Activated CD4-positive, alpha-beta T cell treated with anti-CD3 and anti-CD28 coated beads, Interleukin-2, amount 10 ng/mL, durations not matched to agents 7 days and 5 days (primary cell): ENCODE results near the gene RFTN1. TPM values are rescaled to one million over a fixed set of nuclear protein-coding genes. Genes with fewer than 3 reads are reported as not detected.

Experiments used
- CTCF ChIA-PET: fragments of 350-600 bp; sonication (Branson Sonifier 250); formaldehyde crosslinking; loops from one replicate; lab custom pipeline; 2021; ENCODE audit warnings: antibody characterized with exemption; lab: Charles Lee
- POLR2A ChIA-PET: fragments of 350-600 bp; sonication (Branson Sonifier 250); formaldehyde crosslinking; loops from one replicate; lab custom pipeline; 2021; ENCODE audit warnings: antibody characterized with exemption; lab: Charles Lee
- DNase-seq: peaks from one replicate; pipeline ENCODE4 v3.0.0-alpha.2; 2020
- H3K27ac Mint-ChIP-seq: one replicate; pipeline ENCODE4 v1.8.0; 2021; ENCODE audit warnings: mild to moderate bottlenecking, moderate library complexity, mixed read lengths
- H3K27me3 Mint-ChIP-seq: one replicate; pipeline ENCODE4 v1.8.0; 2021; ENCODE audit warnings: mixed read lengths
- H3K36me3 Mint-ChIP-seq: one replicate; pipeline ENCODE4 v1.8.0; 2021; ENCODE audit warnings: low read depth, mixed read lengths
- H3K4me1 Mint-ChIP-seq: one replicate; pipeline ENCODE4 v1.8.0; 2021; ENCODE audit warnings: mixed read lengths
- H3K4me3 Mint-ChIP-seq: one replicate; pipeline ENCODE4 v1.8.0; 2021; ENCODE audit warnings: mild to moderate bottlenecking, moderate library complexity, mixed read lengths
- H3K9me3 Mint-ChIP-seq: one replicate; pipeline ENCODE4 v1.8.0; 2021; ENCODE audit warnings: mixed read lengths
- total RNA-seq, 2 experiments: library from RNA; stranded (reverse); gene quantifications; one replicate each; pipeline ENCODE4 v1.2.3, GENCODE V29; 2021

Gene RFTN1
- total RNA-seq, 2 experiments from 2014 or later: 57.3 to 57.9 TPM

- ChIA-PET CTCF (interaction anchor here (0.6 to 2.2 kb wide), 6 partner anchors 12 to 877 kb away, joined by 3 to 8 read pairs (median 4); no protein-coding TSS in a partner anchor), POLR2A (no interaction called here)
- DNase-seq: peak; percentile 69
- peaks cover 47% of the 10 kb centered on the region for H3K4me1 Mint-ChIP-seq
- peak overlapping the region; percentile 5 for H3K4me3 Mint-ChIP-seq
- H3K36me3 Mint-ChIP-seq: peaks cover 66% of the 10 kb centered on the region
- H3K27me3 Mint-ChIP-seq: no peaks in the 10 kb centered on the region
- peak overlapping the region; percentile 82 for H3K27ac Mint-ChIP-seq
- H3K9me3 Mint-ChIP-seq: no peaks in the 10 kb centered on the region
These were observed 175.5 kb downstream of the RFTN1 start for GRCh38 chr3:16337856-16338540.

GRCh38 chr3:16336825-16337224, 176.7 kb downstream of the RFTN1 start:
- H3K27me3 Mint-ChIP-seq: no peaks in the 10 kb centered on the region
- H3K4me3 Mint-ChIP-seq: no peak overlapping the region
- DNase-seq: no peak
- POLR2A ChIA-PET: interaction anchor here (0.8 kb wide), 1 partner anchor 112 kb away, joined by 3 read pairs; no protein-coding TSS in a partner anchor
- H3K9me3 Mint-ChIP-seq: peaks cover 5% of the 10 kb centered on the region
- CTCF ChIA-PET: interaction anchor here (0.7 to 2.2 kb wide), 4 partner anchors 11 to 47 kb away, joined by 3 to 8 read pairs (median 4); no protein-coding TSS in a partner anchor
- H3K36me3 Mint-ChIP-seq: peaks cover 70% of the 10 kb centered on the region
- peak overlapping the region; percentile 82 for H3K27ac Mint-ChIP-seq
- peaks cover 49% of the 10 kb centered on the region for H3K4me1 Mint-ChIP-seq

GRCh38 chr3:16335772-16336645, 177.5 kb downstream of the RFTN1 start:
- Mint-ChIP-seq H3K27me3 (no peaks in the 10 kb centered on the region), H3K27ac (peak overlapping the region; percentile 56), H3K4me3 (no peak overlapping the region), H3K4me1 (peaks cover 49% of the 10 kb centered on the region), H3K36me3 (peaks cover 75% of the 10 kb centered on the region), H3K9me3 (peaks cover 10% of the 10 kb centered on the region)
- POLR2A ChIA-PET: no interaction called here
- no peak for DNase-seq
- CTCF ChIA-PET: interaction anchor here (0.7 to 1.4 kb wide), 4 partner anchors 13 to 46 kb away, joined by 3 to 5 read pairs (median 4); no protein-coding TSS in a partner anchor

GRCh38 chr3:16335333-16335732, 178.2 kb downstream of the RFTN1 start:
- peaks cover 12% of the 10 kb centered on the region for H3K9me3 Mint-ChIP-seq
- CTCF ChIA-PET: interaction anchor here (1.4 kb wide), 1 partner anchor 16 kb away, joined by 5 read pairs; no protein-coding TSS in a partner anchor
- peaks cover 49% of the 10 kb centered on the region for H3K4me1 Mint-ChIP-seq
- H3K4me3 Mint-ChIP-seq: no peak overlapping the region
- H3K36me3 Mint-ChIP-seq: peaks cover 76% of the 10 kb centered on the region
- POLR2A ChIA-PET: no interaction called here
- no peaks in the 10 kb centered on the region for H3K27me3 Mint-ChIP-seq
- peak overlapping the region; percentile 56 for H3K27ac Mint-ChIP-seq
- DNase-seq: no peak

DNA sequence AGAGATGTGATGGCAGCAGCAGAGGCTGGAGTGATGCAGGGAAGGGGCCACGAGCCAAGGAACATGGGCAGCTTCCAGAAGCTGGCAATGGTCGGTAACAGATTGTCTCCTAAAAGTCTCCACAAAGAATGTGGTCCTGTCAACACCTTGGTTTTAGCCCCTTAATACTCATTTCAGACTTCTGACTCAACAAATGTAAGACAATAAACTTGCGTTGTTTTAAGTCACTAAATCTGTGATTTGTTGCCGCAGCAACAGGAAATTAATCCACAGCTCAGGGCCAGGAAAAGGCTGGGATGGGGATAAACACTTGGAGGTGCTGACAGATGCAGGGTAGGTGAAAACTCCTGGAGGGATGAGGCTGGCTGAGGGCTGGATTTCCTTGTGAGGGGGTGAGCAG, 178.6 kb downstream of the RFTN1 start:
- Mint-ChIP-seq H3K27me3 (no peaks in the 10 kb centered on the region), H3K4me3 (no peak overlapping the region), H3K27ac (peak overlapping the region; percentile 10), H3K9me3 (peaks cover 14% of the 10 kb centered on the region), H3K36me3 (peaks cover 77% of the 10 kb centered on the region), H3K4me1 (peaks cover 44% of the 10 kb centered on the region)
- DNase-seq: no peak
- CTCF ChIA-PET: interaction anchor here (1.4 kb wide), 1 partner anchor 16 kb away, joined by 5 read pairs; no protein-coding TSS in a partner anchor
- POLR2A ChIA-PET: no interaction called here

GRCh38 chr3:16332904-16333426, 180.5 kb downstream of the RFTN1 start:
- no peak for DNase-seq
- no peak overlapping the region for H3K27ac Mint-ChIP-seq
- ChIA-PET CTCF (interaction anchor here (1.1 to 1.5 kb wide), 5 partner anchors 8 to 64 kb away, joined by 3 to 6 read pairs (median 3); no protein-coding TSS in a partner anchor), POLR2A (no interaction called here)
- no peaks in the 10 kb centered on the region for H3K27me3 Mint-ChIP-seq
- H3K9me3 Mint-ChIP-seq: peaks cover 14% of the 10 kb centered on the region
- peaks cover 25% of the 10 kb centered on the region for H3K4me1 Mint-ChIP-seq
- peaks cover 74% of the 10 kb centered on the region for H3K36me3 Mint-ChIP-seq
- H3K4me3 Mint-ChIP-seq: no peak overlapping the region

DNA sequence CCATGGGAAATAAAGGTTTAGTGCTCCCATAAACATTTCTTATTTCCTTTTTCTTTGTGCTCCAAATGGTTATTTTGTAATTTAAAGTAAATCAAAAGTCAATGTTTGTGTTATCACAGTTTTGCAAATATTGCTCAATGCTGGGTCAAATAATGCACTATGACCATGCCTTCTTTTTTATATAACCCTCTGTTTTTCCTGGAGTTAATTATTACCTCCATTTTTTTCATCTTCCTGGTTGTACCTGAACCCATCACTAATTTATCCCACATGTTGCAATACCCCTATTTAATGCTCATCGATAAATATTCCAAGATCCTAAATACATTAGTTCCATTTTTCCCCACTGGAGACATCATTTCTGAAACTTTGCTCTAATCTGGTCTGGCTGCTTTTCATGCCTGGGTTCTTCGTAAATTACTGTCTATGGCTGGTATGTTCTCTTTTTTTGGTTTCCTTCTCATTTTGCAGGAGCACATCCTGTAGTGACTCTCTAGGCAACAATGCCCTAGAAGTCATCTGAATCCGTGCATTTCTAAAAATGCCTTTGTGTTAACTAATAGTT, 182.1 kb downstream of the RFTN1 start:
- H3K27me3 Mint-ChIP-seq: no peaks in the 10 kb centered on the region
- no peak overlapping the region for H3K27ac Mint-ChIP-seq
- CTCF ChIA-PET: no interaction called here
- H3K4me3 Mint-ChIP-seq: no peak overlapping the region
- POLR2A ChIA-PET: no interaction called here
- H3K36me3 Mint-ChIP-seq: peaks cover 78% of the 10 kb centered on the region
- H3K9me3 Mint-ChIP-seq: peaks cover 14% of the 10 kb centered on the region
- DNase-seq: no peak
- H3K4me1 Mint-ChIP-seq: peaks cover 14% of the 10 kb centered on the region

- peaks cover 12% of the 10 kb centered on the region for H3K4me1 Mint-ChIP-seq
- H3K27me3 Mint-ChIP-seq: no peaks in the 10 kb centered on the region
- H3K9me3 Mint-ChIP-seq: peaks cover 14% of the 10 kb centered on the region
- H3K27ac Mint-ChIP-seq: no peak overlapping the region
- CTCF ChIA-PET: interaction anchor here (0.9 to 1.3 kb wide), 2 partner anchors 12 to 19 kb away, joined by 3 read pairs; no protein-coding TSS in a partner anchor
- H3K36me3 Mint-ChIP-seq: peaks cover 73% of the 10 kb centered on the region
- DNase-seq: no peak
- no peak overlapping the region for H3K4me3 Mint-ChIP-seq
- POLR2A ChIA-PET: no interaction called here
These were observed 183.1 kb downstream of the RFTN1 start for GRCh38 chr3:16330351-16330750.

DNA sequence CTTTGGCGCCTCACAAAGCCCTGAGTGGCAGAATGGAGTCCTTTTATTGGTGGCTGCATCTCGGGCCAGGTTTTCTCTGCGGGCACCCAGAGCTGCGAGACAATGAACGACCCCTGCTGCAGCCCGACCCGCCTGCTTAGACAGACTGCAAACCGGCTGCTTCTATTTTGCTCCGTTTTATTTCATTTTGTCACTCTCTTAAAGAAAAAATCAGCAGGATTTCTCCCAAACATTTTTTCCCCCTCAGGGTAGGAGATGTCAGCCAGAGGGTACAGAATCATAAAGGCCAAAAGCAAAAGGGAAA, 183.7 kb downstream of the RFTN1 start:
- POLR2A ChIA-PET: no interaction called here
- H3K27ac Mint-ChIP-seq: peak overlapping the region; percentile 25
- peaks cover 9% of the 10 kb centered on the region for H3K4me1 Mint-ChIP-seq
- H3K4me3 Mint-ChIP-seq: no peak overlapping the region
- no peak for DNase-seq
- H3K36me3 Mint-ChIP-seq: peaks cover 71% of the 10 kb centered on the region
- H3K27me3 Mint-ChIP-seq: no peaks in the 10 kb centered on the region
- H3K9me3 Mint-ChIP-seq: peaks cover 14% of the 10 kb centered on the region
- CTCF ChIA-PET: interaction anchor here (0.9 to 2.0 kb wide), 3 partner anchors 11 to 187 kb away, joined by 3 to 4 read pairs (median 3); no protein-coding TSS in a partner anchor

- POLR2A ChIA-PET: interaction anchor here (0.7 kb wide), 1 partner anchor 1265 kb away, joined by 3 read pairs; no protein-coding TSS in a partner anchor
- Mint-ChIP-seq H3K27ac (peak overlapping the region; percentile 50), H3K36me3 (peaks cover 70% of the 10 kb centered on the region), H3K9me3 (peaks cover 14% of the 10 kb centered on the region), H3K27me3 (no peaks in the 10 kb centered on the region), H3K4me1 (peaks cover 6% of the 10 kb centered on the region), H3K4me3 (no peak overlapping the region)
- DNase-seq: no peak
- CTCF ChIA-PET: interaction anchor here (0.9 to 2.0 kb wide), 3 partner anchors 11 to 187 kb away, joined by 3 to 4 read pairs (median 3); no protein-coding TSS in a partner anchor
These were observed 184.3 kb downstream of the RFTN1 start for GRCh38 chr3:16329036-16329825.

- POLR2A ChIA-PET: no interaction called here
- Mint-ChIP-seq H3K4me3 (no peak overlapping the region), H3K27ac (no peak overlapping the region), H3K27me3 (no peaks in the 10 kb centered on the region), H3K9me3 (peaks cover 14% of the 10 kb centered on the region), H3K36me3 (peaks cover 72% of the 10 kb centered on the region), H3K4me1 (peaks cover 8% of the 10 kb centered on the region)
- CTCF ChIA-PET: interaction anchor here (2.0 kb wide), 1 partner anchor 188 kb away, joined by 4 read pairs; no protein-coding TSS in a partner anchor
- DNase-seq: no peak
These were observed 185.4 kb downstream of the RFTN1 start for GRCh38 chr3:16328124-16328523.
